GM21529 (cell line): ENCODE results near the gene ASTL.
A peak's percentile ranks its signal among the peaks of the same experiment; 100 is the strongest.

ENCODE experiments used
- ATAC-seq: cut with Tn5 transposase; IDR thresholded peaks from one replicate; pipeline ENCODE4 v1.9.1; 2021; ENCODE audit not compliant: unreplicated experiment

The ASTL gene

GRCh38 chr2:96131152-96131812 is 7.0 kb downstream of the ASTL start:
- no peak for ATAC-seq

GRCh38 chr2:96130483-96130882 is 7.8 kb downstream of the ASTL start:
- ATAC-seq: no peak

GRCh38 chr2:96129528-96130120 is 8.7 kb downstream of the ASTL start:
- ATAC-seq: no peak

GRCh38 chr2:96128456-96128855 is 9.8 kb downstream of the ASTL start:
- no peak for ATAC-seq

GRCh38 chr2:96124406-96125265 is 13.7 kb downstream of the ASTL start:
- no peak for ATAC-seq

GRCh38 chr2:96123936-96124335 is 14.4 kb downstream of the ASTL start:
- ATAC-seq: no peak

GRCh38 chr2:96123290-96123689 is 15.0 kb downstream of the ASTL start:
- ATAC-seq: no peak

- ATAC-seq: no peak
Observed at GRCh38 chr2:96122391-96122790, 15.9 kb downstream of the ASTL start.

GRCh38 chr2:96121414-96121813 is 16.9 kb downstream of the ASTL start:
- ATAC-seq: no peak

- no peak for ATAC-seq
Observed at GRCh38 chr2:96120991-96121390, 17.3 kb downstream of the ASTL start.

- no peak for ATAC-seq
Observed at GRCh38 chr2:96120091-96120720, 18.1 kb downstream of the ASTL start.

- ATAC-seq: no peak
Observed at GRCh38 chr2:96119389-96119751, 18.9 kb downstream of the ASTL start.

GRCh38 chr2:96118698-96119388 is 19.5 kb downstream of the ASTL start:
- ATAC-seq: no peak

- ATAC-seq: no peak
Observed at GRCh38 chr2:96117701-96118588, 20.4 kb downstream of the ASTL start.

GRCh38 chr2:96116879-96117533 is 21.3 kb downstream of the ASTL start:
- peak; percentile 70 for ATAC-seq

- ATAC-seq: peak; percentile 49
Observed at GRCh38 chr2:96116424-96116878, 21.9 kb downstream of the ASTL start, which contains the start of gene ADRA2B. TSS of gene ADRA2B (minus strand) at chr2:96116571. CDS start at chr2:96116149, 422 bp downstream.

GRCh38 chr2:96115631-96116423 is 22.5 kb downstream of the ASTL start:
- ATAC-seq: no peak

- no peak for ATAC-seq
Observed at GRCh38 chr2:96114903-96115581, 23.3 kb downstream of the ASTL start.
